D721Med (cell line): ENCODE data around the gene CHCHD10.
"Not testable (repeated sequence)": the region's sequence is repeated elsewhere in the genome, so short reads cannot be mapped to it uniquely, and the experiment has no call there.

Experiments used
- DNase-seq: peaks from one replicate; pipeline ENCODE4 v3.0.0; 2011; ENCODE audit warnings: low spot score; ENCODE audit not compliant: insufficient read length
- FAIRE-seq: peaks from 2 replicates; lab custom pipeline; 2011; peaks lifted over from hg19 to GRCh38; lab: Jason Lieb, UNC
- CTCF ChIP-seq: IDR thresholded peaks from 2 replicates; pipeline ENCODE4 v1.5.1; 2012; ENCODE audit warnings: mild to moderate bottlenecking, control low read depth; ENCODE audit not compliant: insufficient read depth; ENCODE audit errors: missing control alignments

CHCHD10 gene

GRCh38 chr22:23749841-23750301, 17.9 kb downstream of the CHCHD10 start:
- DNase-seq (no peak), FAIRE-seq (no peak)
- TF ChIP-seq CTCF = no peak

- TF ChIP-seq CTCF = no peak
- FAIRE-seq = no peak
- DNase-seq = no peak
These were observed 22.0 kb downstream of the CHCHD10 start for GRCh38 chr22:23745791-23746190.

DNA sequence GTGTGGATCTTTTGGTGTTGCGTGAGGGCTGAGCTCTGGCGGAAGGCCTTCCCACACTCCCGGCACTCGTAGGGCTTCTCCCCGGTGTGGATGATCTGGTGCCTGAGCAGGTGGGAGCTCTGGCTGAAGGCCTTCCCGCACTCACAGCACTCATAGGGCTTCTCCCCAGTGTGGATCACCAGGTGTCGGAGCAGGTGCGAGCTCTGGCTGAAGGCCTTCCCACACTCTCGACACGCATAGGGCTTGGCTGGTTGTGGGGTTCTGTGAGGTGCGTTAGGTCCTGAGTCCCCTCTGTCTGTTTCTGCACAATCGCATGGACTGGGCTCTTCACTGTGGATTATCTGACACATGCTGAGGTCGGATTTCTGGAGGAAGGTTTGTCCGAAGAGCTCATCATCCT, 23.3 kb downstream of the CHCHD10 start:
- DNase-seq = no peak
- TF ChIP-seq CTCF = no peak
- FAIRE-seq = no peak

GRCh38 chr22:23744001-23744400, 23.8 kb downstream of the CHCHD10 start:
- FAIRE-seq (no peak), DNase-seq (no peak)
- no peak for TF ChIP-seq CTCF

DNA sequence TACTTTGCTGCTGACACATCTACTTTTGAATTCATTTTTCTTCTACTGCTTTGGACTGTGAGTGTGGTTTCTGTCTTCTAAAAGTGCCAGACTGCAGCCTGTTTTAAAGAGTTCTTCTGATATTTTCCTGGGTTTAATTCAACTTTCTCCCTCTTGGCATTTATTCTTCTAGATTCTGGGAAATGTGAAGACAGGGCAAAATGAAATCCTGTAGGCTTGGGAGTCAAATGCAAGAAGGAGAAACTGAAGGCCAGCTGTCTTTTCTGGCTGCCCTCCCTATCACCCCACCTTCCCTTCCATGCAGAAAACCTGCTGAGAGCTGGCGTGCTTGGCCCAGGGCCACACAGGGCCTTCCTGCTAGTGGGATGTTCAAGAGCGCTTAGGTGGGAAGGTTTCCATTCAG, 24.5 kb downstream of the CHCHD10 start:
- FAIRE-seq (no peak), DNase-seq (no peak)
- no peak for TF ChIP-seq CTCF

DNA sequence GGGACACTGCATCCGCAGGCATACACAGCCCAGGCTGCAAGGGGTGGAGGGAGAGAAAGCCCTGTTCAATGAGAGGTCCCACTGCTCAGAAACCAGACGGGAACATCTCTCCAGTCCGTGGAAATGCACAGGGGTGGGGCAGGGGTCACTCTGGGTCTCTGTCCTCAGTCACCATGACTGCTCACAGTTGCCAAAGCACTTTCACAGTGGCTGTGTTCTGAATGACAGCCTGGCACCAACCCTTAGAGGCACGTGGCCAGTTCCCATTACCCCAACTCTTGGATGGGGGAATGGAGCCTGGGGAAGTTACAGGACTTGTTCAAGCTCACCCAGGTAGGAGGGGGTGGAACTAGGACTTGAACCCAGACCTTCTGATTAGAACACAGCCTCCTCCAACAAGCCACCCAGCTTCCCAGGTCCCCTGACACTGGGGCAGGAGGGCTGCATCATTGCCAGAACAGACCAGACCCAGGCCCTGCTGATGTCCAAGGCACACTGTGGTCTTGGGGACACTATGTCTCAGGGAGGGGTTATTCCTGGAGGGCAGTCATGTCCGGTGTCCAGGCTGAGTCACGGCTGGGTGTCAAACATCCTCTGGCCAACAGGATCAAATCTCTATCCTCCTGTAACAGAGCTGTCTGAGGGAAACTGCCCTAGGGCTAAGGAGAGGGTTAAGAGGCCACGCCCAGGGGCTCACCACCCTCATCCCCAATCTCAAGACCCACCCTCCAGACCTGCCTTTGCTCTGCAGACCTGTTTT, 25.1 kb downstream of the CHCHD10 start:
- DNase-seq (no peak), FAIRE-seq (no peak)
- no peak for TF ChIP-seq CTCF

DNA sequence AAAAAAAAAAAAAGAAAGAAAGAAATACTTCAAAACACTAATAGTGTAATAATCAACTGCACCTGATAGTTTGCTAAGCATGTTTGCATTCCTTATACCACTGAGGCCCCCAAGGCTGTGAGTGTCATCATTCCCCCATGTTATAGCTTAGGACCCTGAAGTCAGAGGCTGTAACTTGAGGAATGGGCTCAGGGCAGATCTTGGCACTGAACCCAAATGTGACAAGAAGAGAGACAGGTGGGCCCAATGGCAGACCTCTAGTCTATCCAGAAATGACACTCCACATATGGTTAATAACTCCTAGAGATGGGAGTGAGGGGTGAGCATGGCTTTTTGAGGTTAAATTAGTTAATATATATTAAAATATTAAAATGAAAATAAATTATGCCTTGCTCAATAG, 30.1 kb downstream of the CHCHD10 start:
- no peak for FAIRE-seq
- TF ChIP-seq CTCF = no peak
- DNase-seq = no peak

DNA sequence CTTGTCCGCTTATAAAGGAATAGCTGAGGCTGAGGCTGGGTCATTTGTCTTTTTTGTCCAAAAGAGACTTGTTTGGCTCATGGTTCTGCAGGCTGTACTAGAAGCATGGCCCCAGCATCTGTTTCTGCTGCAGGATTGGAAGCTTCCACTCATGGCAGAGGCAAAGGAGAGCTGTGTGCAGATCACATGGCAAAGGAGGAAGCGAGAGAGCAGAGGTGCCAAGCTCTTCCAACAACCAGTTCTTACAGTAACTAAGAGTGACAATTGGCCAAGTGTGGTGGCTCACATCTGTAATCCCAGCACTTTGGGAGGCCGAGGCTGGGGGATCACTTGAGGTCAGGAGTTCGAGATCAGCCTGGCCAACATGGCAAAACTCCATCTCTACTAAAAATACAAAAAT, 39.7 kb downstream of the CHCHD10 start:
- FAIRE-seq, DNase-seq: not testable (repeated sequence)
